GM23338 (cell line): ENCODE data around the gene NUBPL.
"Not testable (repeated sequence)": the region's sequence is repeated elsewhere in the genome, so short reads cannot be mapped to it uniquely, and the experiment has no call there.

Experiments used
- EZH2 ChIP-seq: fragments of 200-600 bp; sonication (generic); IDR thresholded peaks from one replicate; pipeline ENCODE4 v1.8.0; 2017; ENCODE audit warnings: antibody characterized with exemption, mild to moderate bottlenecking, low read depth; ENCODE audit not compliant: unreplicated experiment
- JUNB ChIP-seq: IDR thresholded peaks from one replicate; pipeline ENCODE4 v1.6.1; 2016; ENCODE audit warnings: antibody characterized with exemption; ENCODE audit not compliant: unreplicated experiment
- POLR2AphosphoS5 ChIP-seq: IDR thresholded peaks from 2 replicates; pipeline ENCODE4 v1.6.1; 2016; ENCODE audit warnings: antibody characterized with exemption, low read depth
- TF ChIP-seq, protein P1 (sequence below), 2 experiments: fragments of 200-600 bp in 1 of 2; sonication (generic) in 1 of 2; conservative IDR thresholded peaks; 2 replicates each; pipeline versions ENCODE4 v1.5.1 to v1.6.1; 2016 to 2017; ENCODE audit warnings: antibody characterized with exemption in 2 of 2, low read depth in 2 of 2, mild to moderate bottlenecking in 2 of 2, moderate library complexity in 1 of 2
- TF ChIP-seq, protein P2 (sequence below): IDR thresholded peaks from one replicate; pipeline ENCODE4 v1.6.1; 2018; ENCODE audit warnings: antibody characterized with exemption; ENCODE audit not compliant: unreplicated experiment

DNA sequence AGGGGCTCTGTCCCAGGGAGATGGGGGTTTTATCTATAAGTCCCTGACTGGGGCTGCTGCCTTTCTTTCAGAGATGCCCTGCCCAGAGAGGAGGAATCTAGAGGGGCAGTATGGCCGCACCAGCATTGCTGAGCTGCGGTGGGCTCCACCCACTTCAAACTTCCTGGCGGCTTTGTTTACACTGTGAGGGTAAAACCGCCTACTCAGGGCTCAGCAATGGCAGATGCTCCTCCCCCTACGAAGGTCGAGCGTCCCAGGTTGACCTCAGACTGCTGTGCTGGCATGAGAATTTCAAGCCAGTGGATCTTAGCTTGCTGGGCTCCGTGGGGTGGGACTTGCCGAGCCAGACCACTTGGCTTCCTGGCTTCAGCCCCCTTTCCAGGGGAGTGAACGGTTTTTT is 59.7 kb downstream of the NUBPL start:
- TF ChIP-seq, protein P1, sequence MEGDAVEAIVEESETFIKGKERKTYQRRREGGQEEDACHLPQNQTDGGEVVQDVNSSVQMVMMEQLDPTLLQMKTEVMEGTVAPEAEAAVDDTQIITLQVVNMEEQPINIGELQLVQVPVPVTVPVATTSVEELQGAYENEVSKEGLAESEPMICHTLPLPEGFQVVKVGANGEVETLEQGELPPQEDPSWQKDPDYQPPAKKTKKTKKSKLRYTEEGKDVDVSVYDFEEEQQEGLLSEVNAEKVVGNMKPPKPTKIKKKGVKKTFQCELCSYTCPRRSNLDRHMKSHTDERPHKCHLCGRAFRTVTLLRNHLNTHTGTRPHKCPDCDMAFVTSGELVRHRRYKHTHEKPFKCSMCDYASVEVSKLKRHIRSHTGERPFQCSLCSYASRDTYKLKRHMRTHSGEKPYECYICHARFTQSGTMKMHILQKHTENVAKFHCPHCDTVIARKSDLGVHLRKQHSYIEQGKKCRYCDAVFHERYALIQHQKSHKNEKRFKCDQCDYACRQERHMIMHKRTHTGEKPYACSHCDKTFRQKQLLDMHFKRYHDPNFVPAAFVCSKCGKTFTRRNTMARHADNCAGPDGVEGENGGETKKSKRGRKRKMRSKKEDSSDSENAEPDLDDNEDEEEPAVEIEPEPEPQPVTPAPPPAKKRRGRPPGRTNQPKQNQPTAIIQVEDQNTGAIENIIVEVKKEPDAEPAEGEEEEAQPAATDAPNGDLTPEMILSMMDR (conservative IDR thresholded peaks at IDR 0.05; ENCODE audit: low read depth in 2 of 2) = not testable (repeated sequence)
- TF ChIP-seq POLR2AphosphoS5, EZH2, JUNB: not testable (repeated sequence)
- TF ChIP-seq, protein P2, sequence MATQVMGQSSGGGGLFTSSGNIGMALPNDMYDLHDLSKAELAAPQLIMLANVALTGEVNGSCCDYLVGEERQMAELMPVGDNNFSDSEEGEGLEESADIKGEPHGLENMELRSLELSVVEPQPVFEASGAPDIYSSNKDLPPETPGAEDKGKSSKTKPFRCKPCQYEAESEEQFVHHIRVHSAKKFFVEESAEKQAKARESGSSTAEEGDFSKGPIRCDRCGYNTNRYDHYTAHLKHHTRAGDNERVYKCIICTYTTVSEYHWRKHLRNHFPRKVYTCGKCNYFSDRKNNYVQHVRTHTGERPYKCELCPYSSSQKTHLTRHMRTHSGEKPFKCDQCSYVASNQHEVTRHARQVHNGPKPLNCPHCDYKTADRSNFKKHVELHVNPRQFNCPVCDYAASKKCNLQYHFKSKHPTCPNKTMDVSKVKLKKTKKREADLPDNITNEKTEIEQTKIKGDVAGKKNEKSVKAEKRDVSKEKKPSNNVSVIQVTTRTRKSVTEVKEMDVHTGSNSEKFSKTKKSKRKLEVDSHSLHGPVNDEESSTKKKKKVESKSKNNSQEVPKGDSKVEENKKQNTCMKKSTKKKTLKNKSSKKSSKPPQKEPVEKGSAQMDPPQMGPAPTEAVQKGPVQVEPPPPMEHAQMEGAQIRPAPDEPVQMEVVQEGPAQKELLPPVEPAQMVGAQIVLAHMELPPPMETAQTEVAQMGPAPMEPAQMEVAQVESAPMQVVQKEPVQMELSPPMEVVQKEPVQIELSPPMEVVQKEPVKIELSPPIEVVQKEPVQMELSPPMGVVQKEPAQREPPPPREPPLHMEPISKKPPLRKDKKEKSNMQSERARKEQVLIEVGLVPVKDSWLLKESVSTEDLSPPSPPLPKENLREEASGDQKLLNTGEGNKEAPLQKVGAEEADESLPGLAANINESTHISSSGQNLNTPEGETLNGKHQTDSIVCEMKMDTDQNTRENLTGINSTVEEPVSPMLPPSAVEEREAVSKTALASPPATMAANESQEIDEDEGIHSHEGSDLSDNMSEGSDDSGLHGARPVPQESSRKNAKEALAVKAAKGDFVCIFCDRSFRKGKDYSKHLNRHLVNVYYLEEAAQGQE = not testable (repeated sequence)
